DMS153 treated with DMSO at 0.1 percent for 48 hours (cell line): ENCODE results near the gene AMBP.

Source experiments
- DNase-seq: peaks from one replicate; lab custom pipeline; 2025; ENCODE audit not compliant: unreplicated experiment; lab: John Stamatoyannopoulos, UW

AMBP gene

GRCh38 chr9:114078021-114078780 lies at the start of gene AMBP:
TSS of gene AMBP (minus strand) at chr9:114078300. CDS start at chr9:114078209, 91 bp downstream.
- DNase-seq, result no peak

- no peak for DNase-seq
These were observed 48.4 kb upstream of the AMBP start for GRCh38 chr9:114126247-114127060.

- no peak for DNase-seq
These were observed 47.4 kb upstream of the AMBP start for GRCh38 chr9:114125476-114126013.

- DNase-seq, result no peak
These were observed 46.8 kb upstream of the AMBP start for GRCh38 chr9:114124666-114125475.

GRCh38 chr9:114124138-114124537 lies 46.0 kb upstream of the AMBP start:
- DNase-seq, result no peak

- DNase-seq, result no peak
These were observed 45.2 kb upstream of the AMBP start for GRCh38 chr9:114123031-114123977.

GRCh38 chr9:114122136-114123027 lies 44.3 kb upstream of the AMBP start:
- DNase-seq, result no peak

GRCh38 chr9:114121227-114122135 lies 43.4 kb upstream of the AMBP start:
- no peak for DNase-seq

- no peak for DNase-seq
These were observed 42.3 kb upstream of the AMBP start for GRCh38 chr9:114120192-114121014.

- no peak for DNase-seq
These were observed 41.4 kb upstream of the AMBP start for GRCh38 chr9:114119242-114120191.

GRCh38 chr9:114117996-114118830 lies 40.1 kb upstream of the AMBP start:
- peak; percentile 54 for DNase-seq

- no peak for DNase-seq
These were observed 39.5 kb upstream of the AMBP start for GRCh38 chr9:114117614-114117995.

- DNase-seq, result no peak
These were observed 38.1 kb upstream of the AMBP start for GRCh38 chr9:114116126-114116747.

- no peak for DNase-seq
These were observed 37.6 kb upstream of the AMBP start for GRCh38 chr9:114115654-114116125.

- no peak for DNase-seq
These were observed 36.3 kb upstream of the AMBP start for GRCh38 chr9:114114364-114114763.
